K562 (cell line): ENCODE data around the gene ABLIM2. TPM values are rescaled to one million over a fixed set of nuclear protein-coding genes. Genes with fewer than 3 reads are reported as not detected.

Experiments
- ATAC-seq: fragments of 200-7000 bp; cut with Tn5 transposase; 3 replicates; pipeline ENCODE4 v1.9.1; 2020; ENCODE audit warnings: moderate library complexity
- BruUV-seq: library from RNA; stranded (reverse); fragments of 400-500 nt; replicated peaks from 2 replicates; lab custom pipeline; 2021; lab: Mats Ljungman, UMichigan
- CTCF ChIA-PET: fragments of 300-600 bp; formaldehyde crosslinking; extraction: SDS; loops from one replicate; lab custom pipeline; 2021; ENCODE audit warnings: low intra/inter-chr PET ratio; lab: Yijun Ruan, JAX
- POLR2A ChIA-PET: fragments of 300-600, 350-650 bp; sonication (Branson Sonifier 250); formaldehyde crosslinking; extraction: SDS; loops from one replicate; lab custom pipeline; 2021; ENCODE audit warnings: antibody characterized with exemption, inconsistent platforms; lab: Yijun Ruan, JAX
- DNase-seq, 4 experiments: peaks; one replicate each; pipeline versions ENCODE4 v3.0.0 to v3.0.0-alpha.2; 2011 to 2018; ENCODE audit warnings: low spot score in 3 of 4, mixed read lengths in 3 of 4; ENCODE audit errors: extremely low read depth in 1 of 4
- FAIRE-seq: peaks from 2 replicates; lab custom pipeline; 2011; peaks lifted over from hg19 to GRCh38; lab: Jason Lieb, UNC
- H2AFZ ChIP-seq: 2 replicates; pipeline ENCODE4 v1.6.0; 2011; ENCODE audit warnings: low read depth, low read length, control low read depth, inconsistent platforms
- H3K27ac ChIP-seq: fragments of 200-600 bp; 3 replicates; pipeline ENCODE4 v1.8.0; 2011; ENCODE audit warnings: low read depth, mild to moderate bottlenecking, control low read depth, inconsistent platforms, low read length, moderate library complexity, mixed read lengths; ENCODE audit errors: extremely low read depth
- H3K27me3 ChIP-seq, 2 experiments: fragments of 300-600 bp in 1 of 2; 2 replicates in 1 of 2; 3 replicates in 1 of 2; pipeline versions ENCODE4 v1.6.0 to v1.8.0; 2011; ENCODE audit warnings: inconsistent platforms in 2 of 2, low read length in 2 of 2, mild to moderate bottlenecking in 1 of 2, mixed read lengths in 1 of 2, moderate library complexity in 1 of 2; ENCODE audit not compliant: control insufficient read depth in 2 of 2, insufficient read depth in 2 of 2
- H3K36me3 ChIP-seq: fragments of 300-600 bp; 3 replicates; pipeline ENCODE4 v1.8.0; 2011; ENCODE audit warnings: mild to moderate bottlenecking, low read length, inconsistent platforms; ENCODE audit not compliant: control insufficient read depth, insufficient read depth
- H3K4me1 ChIP-seq, 2 experiments: fragments of 200-600 bp in 1 of 2; replicated peaks in 1 of 2; 2 replicates in 1 of 2; 3 replicates in 1 of 2; pipeline versions ENCODE4 v1.5.1 to v1.8.0; 2011; ENCODE audit warnings: inconsistent platforms in 2 of 2, low read length in 2 of 2, mild to moderate bottlenecking in 1 of 2, mixed read lengths in 1 of 2, moderate library complexity in 1 of 2; ENCODE audit not compliant: control insufficient read depth in 2 of 2, insufficient read depth in 2 of 2
- H3K4me2 ChIP-seq: 2 replicates; pipeline ENCODE4 v1.6.1; 2011; ENCODE audit warnings: low read length, control low read depth, inconsistent platforms, mixed read lengths; ENCODE audit not compliant: insufficient read depth
- H3K4me3 ChIP-seq: fragments of 200-600 bp; sonication (generic), shearing (Covaris generic); 2 replicates; pipeline ENCODE4 v1.5.1; 2016; ENCODE audit warnings: control low read depth, inconsistent platforms
- H3K79me2 ChIP-seq: fragments of 200-600 bp; 3 replicates; pipeline ENCODE4 v1.8.0; 2011; ENCODE audit warnings: low read length, inconsistent platforms; ENCODE audit not compliant: control insufficient read depth, insufficient read depth
- H3K9ac ChIP-seq, 2 experiments: 2 replicates each; pipeline versions ENCODE4 v1.6.0 to v1.6.1; 2011; ENCODE audit warnings: low read depth in 2 of 2, low read length in 2 of 2, control low read depth in 1 of 2, inconsistent platforms in 1 of 2, mild to moderate bottlenecking in 1 of 2, mixed read lengths in 1 of 2; ENCODE audit not compliant: insufficient read depth in 1 of 2
- H3K9me1 ChIP-seq: one replicate; pipeline ENCODE4 v1.6.0; 2011; ENCODE audit warnings: inconsistent platforms, mild to moderate bottlenecking, low read length, moderate library complexity; ENCODE audit not compliant: control insufficient read depth, insufficient read depth
- H3K9me3 ChIP-seq: replicated peaks from 2 replicates; pipeline ENCODE4 v1.5.1; 2011; ENCODE audit warnings: low read depth, low read length, inconsistent platforms; ENCODE audit not compliant: control insufficient read depth, insufficient read depth
- H4K20me1 ChIP-seq: replicated peaks from 2 replicates; pipeline ENCODE4 v1.6.1; 2011; ENCODE audit warnings: low read length, inconsistent platforms, mixed read lengths; ENCODE audit not compliant: control insufficient read depth, insufficient read depth
- MLX ChIP-seq, 2 experiments: fragments of 450-650 bp in 1 of 2; sonication (generic) in 1 of 2; formaldehyde crosslinking; conservative IDR thresholded peaks; 2 replicates each; pipeline versions ENCODE4 v1.4.0 to v1.8.1; 2020 to 2022; ENCODE audit warnings: mild to moderate bottlenecking in 1 of 2, missing genetic modification reagents in 1 of 2
- NBN ChIP-seq: fragments of 450-650 bp; IDR thresholded peaks from 2 replicates; pipeline ENCODE4 v1.6.1; 2016; ENCODE audit warnings: low read depth, mild to moderate bottlenecking
- RBM14 ChIP-seq: fragments of 200-400 bp; formaldehyde crosslinking; IDR thresholded peaks from 2 replicates; pipeline ENCODE4 v1.6.1; 2018; ENCODE audit warnings: low read depth, mild to moderate bottlenecking, low read length, moderate library complexity, borderline replicate concordance; ENCODE audit not compliant: insufficient read depth
- WGBS: fragments of 100-300 bp; shearing (Covaris generic); methylation state at CpG from one replicate; pipeline ENCODE4 v1.1.6; 2016; ENCODE audit warnings: low coverage, mixed read lengths; ENCODE audit not compliant: insufficient coverage; ENCODE audit errors: missing lambda C conversion rate; 5-methylcytosine and 5-hydroxymethylcytosine counted together
- in situ Hi-C: fragments of 300-500 bp; cut with MboI; formaldehyde crosslinking; loops from 4 replicates; pipeline ENCODE4 v1.15.0; 2018; ENCODE audit warnings: inconsistent platforms, mixed read lengths
- intact Hi-C: fragments of 100-400 bp; cut with micrococcal nuclease; formaldehyde crosslinking; loops from 2 replicates; pipeline ENCODE4 v1.14.2; 2022
- polyA plus RNA-seq, 8 experiments: library from polyadenylated mRNA; depleted of rRNA in 4 of 8; stranded (reverse) in 5 of 8; unstranded in 3 of 8; fragments of >200 nt; fragmentation: Nextera tagmentation in 2 of 8; fragmentation: Illumina TruSeq in 1 of 8; extraction: Ambion mirVana in 2 of 8; extraction: Trizol in 1 of 8; gene quantifications; 2 replicates each; pipeline versions ENCODE4 v1.2.1 to v1.2.3, GENCODE V29; 2011 to 2014; ENCODE audit warnings: inconsistent platforms in 1 of 8, missing spikeins in 1 of 8
- total RNA-seq, 7 experiments: library from RNA; depleted of rRNA in 6 of 7; stranded (reverse); fragments of >200 nt in 6 of 7; fragmentation: Illumina TruSeq in 2 of 7; extraction: Trizol in 2 of 7; gene quantifications; 2 replicates each; pipeline versions ENCODE4 v1.2.1 to v1.2.3, GENCODE V29; 2011 to 2021; ENCODE audit warnings: low replicate concordance in 1 of 7

ABLIM2 gene
- total and polyA plus RNA-seq, 9 of the 15 experiments (the other 6 are each of a cell fraction or from before 2014, with no cell fraction given), result not detected

- Histone ChIP-seq H3K36me3 (no peaks in the 10 kb centered on the region), H3K4me1 (no peaks in the 10 kb centered on the region), H2AFZ (no peak overlapping the region), H3K27me3 (peaks cover 8 to 38% of the 10 kb centered on the region in 2 experiments; a peak in 4 of 5 replicates), H3K79me2 (no peaks in the 10 kb centered on the region)
- CTCF ChIA-PET, result no interaction called here
- FAIRE-seq, result no peak
- no peak for ATAC-seq
- TF ChIP-seq RBM14, result no peak
- TF ChIP-seq NBN, result no peak
- no peak for TF ChIP-seq MLX (CRISPR knock-in tag; conservative IDR thresholded peaks at IDR 0.05)
- TF ChIP-seq, all 486 proteins: peak for 0
- 1% methylated on average over 11 of the region's 11 CpGs for WGBS
- Histone ChIP-seq H4K20me1 (0 out of 2 replicates have a peak, but pooled peaks cover 6% of the 10 kb centered on the region), H3K27ac (no peak overlapping the region), H3K9me1 (no peaks in the 10 kb centered on the region), H3K9me3 (no peaks in the 10 kb centered on the region), H3K9ac (no peak overlapping the region), H3K4me2 (no peak overlapping the region), H3K4me3 (no peak overlapping the region)
- in situ Hi-C loops, result no loop called here
- POLR2A ChIA-PET, result interaction anchor here (1.0 kb wide), 1 partner anchor 11 kb away, joined by 3 read pairs; no protein-coding TSS in a partner anchor
- intact Hi-C loops, result no loop called here
- DNase-seq, result no peak
- no TSS peak for BruUV-seq
Measured at GRCh38 chr4:7956934-7957656, 201.5 kb downstream of the ABLIM2 start.
